SK-N-SH (cell line): Measurements from ENCODE around the gene GPC5. TPM values are rescaled to one million over a fixed set of nuclear protein-coding genes. Genes with fewer than 3 reads are reported as not detected.

Source experiments
- CTCF ChIA-PET: fragments of 300-600, 350-600 bp; formaldehyde crosslinking; extraction: SDS; loops from one replicate; lab custom pipeline; 2021; lab: Yijun Ruan, JAX
- POLR2A ChIA-PET: fragments of 350-600 bp; sonication (Branson Sonifier 250); formaldehyde crosslinking; extraction: SDS; loops from one replicate; lab custom pipeline; 2020; ENCODE audit warnings: antibody characterized with exemption, inconsistent platforms; lab: Yijun Ruan, JAX
- DNase-seq: peaks from one replicate; pipeline ENCODE4 v3.0.0; 2012
- H2AFZ ChIP-seq: fragments of 200-600 bp; sonication (generic); 2 replicates; pipeline ENCODE4 v1.8.1; 2016; ENCODE audit warnings: antibody characterized with exemption, mild to moderate bottlenecking, low read depth
- H3F3A ChIP-seq: fragments of 200-600 bp; sonication (generic); replicated peaks from 2 replicates; pipeline ENCODE3; 2016; ENCODE audit warnings: antibody characterized with exemption, mild to moderate bottlenecking; ENCODE audit not compliant: insufficient read depth
- H3K27ac ChIP-seq, 2 experiments: fragments of 200-500 bp in 1 of 2; fragments of 200-600 bp in 1 of 2; sonication (Bioruptor generic) in 1 of 2; sonication (generic), shearing (Covaris generic) in 1 of 2; 2 replicates each; pipeline versions ENCODE4 v1.5.1 to v1.6.1; 2014 to 2016; ENCODE audit warnings: low read depth in 2 of 2, inconsistent platforms in 1 of 2, low read length in 1 of 2, mild to moderate bottlenecking in 1 of 2, mixed read lengths in 1 of 2
- H3K27me3 ChIP-seq: fragments of 200-600 bp; sonication (generic), shearing (Covaris generic); 2 replicates; pipeline ENCODE4 v1.6.1; 2016; ENCODE audit warnings: mixed run types; ENCODE audit not compliant: insufficient read depth
- H3K36me3 ChIP-seq, 2 experiments: fragments of 200-500 bp in 1 of 2; fragments of 200-600 bp in 1 of 2; sonication (Bioruptor generic) in 1 of 2; sonication (generic) in 1 of 2; replicated peaks in 1 of 2; 2 replicates each; pipeline versions ENCODE3 to v1.5.1; 2014 to 2016; ENCODE audit warnings: low read length in 1 of 2, mild to moderate bottlenecking in 1 of 2; ENCODE audit not compliant: insufficient read depth in 2 of 2, control insufficient read depth in 1 of 2
- H3K4me1 ChIP-seq, 2 experiments: fragments of 200-500 bp in 1 of 2; fragments of 200-600 bp in 1 of 2; sonication (Bioruptor generic) in 1 of 2; sonication (generic), shearing (Covaris generic) in 1 of 2; 2 replicates each; pipeline versions ENCODE4 v1.5.1 to v1.6.1; 2014 to 2016; ENCODE audit warnings: low read depth in 1 of 2, low read length in 1 of 2, mixed run types in 1 of 2; ENCODE audit not compliant: insufficient read depth in 2 of 2, control insufficient read depth in 1 of 2
- H3K4me2 ChIP-seq: fragments of 200-600 bp; sonication (generic), shearing (Covaris generic); 2 replicates; pipeline ENCODE4 v1.6.1; 2017; ENCODE audit warnings: mixed run types
- H3K4me3 ChIP-seq, 2 experiments: fragments of 200-500 bp in 1 of 2; fragments of 200-600 bp in 1 of 2; sonication (Bioruptor generic) in 1 of 2; sonication (generic), shearing (Covaris generic) in 1 of 2; 2 replicates each; pipeline versions ENCODE4 v1.5.1 to v1.8.1; 2014 to 2016; ENCODE audit warnings: low read depth in 2 of 2, inconsistent platforms in 1 of 2, low read length in 1 of 2, mild to moderate bottlenecking in 1 of 2, mixed read lengths in 1 of 2, moderate library complexity in 1 of 2
- H3K79me2 ChIP-seq: fragments of 200-600 bp; sonication (generic); 2 replicates; pipeline ENCODE4 v1.8.1; 2017; ENCODE audit warnings: mild to moderate bottlenecking; ENCODE audit not compliant: insufficient read depth
- H3K9ac ChIP-seq: fragments of 200-600 bp; sonication (generic); 2 replicates; pipeline ENCODE4 v1.6.1; 2017; ENCODE audit warnings: mixed run types
- H3K9me2 ChIP-seq: fragments of 200-600 bp; sonication (generic); 2 replicates; pipeline ENCODE4 v1.6.1; 2017; ENCODE audit warnings: mixed run types
- H3K9me3 ChIP-seq: fragments of 200-600 bp; sonication (generic); 2 replicates; pipeline ENCODE4 v1.6.1; 2017; ENCODE audit warnings: mixed run types, mild to moderate bottlenecking, moderate library complexity
- H4K20me1 ChIP-seq: fragments of 200-600 bp; sonication (generic); 2 replicates; pipeline ENCODE4 v1.6.1; 2017; ENCODE audit warnings: mild to moderate bottlenecking, mixed run types; ENCODE audit not compliant: insufficient read depth
- EP300 ChIP-seq, 2 experiments: IDR thresholded peaks; 2 replicates each; pipeline versions ENCODE4 v1.4.0 to v1.6.1; 2012; ENCODE audit warnings: borderline replicate concordance in 1 of 2, low read depth in 1 of 2, low read length in 1 of 2
- FOSL2 ChIP-seq: IDR thresholded peaks from 2 replicates; pipeline ENCODE4 v1.4.0; 2012; ENCODE audit warnings: low read depth, mild to moderate bottlenecking, moderate library complexity, borderline replicate concordance
- FOXJ3 ChIP-seq: sonication (generic); formaldehyde crosslinking; IDR thresholded peaks from 2 replicates; pipeline ENCODE4 v1.5.1; 2020; ENCODE audit warnings: mild to moderate bottlenecking, missing genetic modification reagents
- GABPA ChIP-seq: IDR thresholded peaks from 2 replicates; pipeline ENCODE4 v1.4.0; 2012; ENCODE audit warnings: low read depth, mild to moderate bottlenecking
- IRF3 ChIP-seq: fragments of 150-350 bp; IDR thresholded peaks from 2 replicates; pipeline ENCODE4 v1.6.1; 2016; ENCODE audit warnings: mild to moderate bottlenecking, low read depth, low read length
- MEF2A ChIP-seq: IDR thresholded peaks from 2 replicates; pipeline ENCODE4 v1.4.0; 2012; ENCODE audit warnings: low read depth, borderline replicate concordance
- NFIC ChIP-seq: IDR thresholded peaks from 2 replicates; pipeline ENCODE4 v1.4.0; 2012; ENCODE audit warnings: borderline replicate concordance
- PBX3 ChIP-seq: IDR thresholded peaks from 2 replicates; pipeline ENCODE4; 2012
- RAD21 ChIP-seq: IDR thresholded peaks from 2 replicates; pipeline ENCODE4 v1.6.1; 2012; ENCODE audit warnings: mild to moderate bottlenecking, low read length
- REST ChIP-seq: IDR thresholded peaks from 2 replicates; pipeline ENCODE4 v1.6.1; 2012; ENCODE audit warnings: mild to moderate bottlenecking, low read depth, low read length, moderate library complexity
- RFX5 ChIP-seq: IDR thresholded peaks from 2 replicates; pipeline ENCODE4 v1.6.1; 2012; ENCODE audit warnings: mild to moderate bottlenecking, improper control_type of control experiment, low read length
- RXRA ChIP-seq: IDR thresholded peaks from 2 replicates; pipeline ENCODE4 v1.4.0; 2012; ENCODE audit warnings: low read depth, mild to moderate bottlenecking, borderline replicate concordance
- SMC3 ChIP-seq: IDR thresholded peaks from 2 replicates; pipeline ENCODE4 v1.6.1; 2012; ENCODE audit warnings: low read depth, low read length, improper control_type of control experiment
- TCF12 ChIP-seq: IDR thresholded peaks from 2 replicates; pipeline ENCODE4 v1.4.0; 2012
- TEAD4 ChIP-seq: IDR thresholded peaks from 2 replicates; pipeline ENCODE4 v1.4.0; 2012; ENCODE audit warnings: mild to moderate bottlenecking, borderline replicate concordance; ENCODE audit not compliant: insufficient read depth
- USF1 ChIP-seq: IDR thresholded peaks from 2 replicates; pipeline ENCODE4 v1.4.0; 2012; ENCODE audit warnings: low read depth, borderline replicate concordance
- ZBTB33 ChIP-seq: IDR thresholded peaks from 2 replicates; pipeline ENCODE4 v1.4.0; 2012; ENCODE audit warnings: low read depth, borderline replicate concordance
- WGBS: methylation state at CpG from one replicate; pipeline ENCODE4 v1.1.6; 2017; ENCODE audit warnings: low lambda C conversion rate; 5-methylcytosine and 5-hydroxymethylcytosine counted together
- polyA plus RNA-seq, 3 experiments: library from polyadenylated mRNA; depleted of rRNA; stranded (reverse); fragments of >200 nt; gene quantifications; 2 replicates each; pipeline ENCODE4 v1.2.3, GENCODE V29; 2012

GPC5 gene
- polyA plus RNA-seq, 1 of the 3 experiments (the other 2 are of a cell fraction) = 0.03 TPM

- no peak for TF ChIP-seq USF1
- no peak for TF ChIP-seq ZBTB33
- no peak for TF ChIP-seq EP300 (IDR thresholded peaks at IDR 0.05; ENCODE audit: borderline replicate concordance in 1 of 2, low read depth in 1 of 2, low read length in 1 of 2)
- TF ChIP-seq RFX5 = no peak
- TF ChIP-seq PBX3 = no peak
- TF ChIP-seq GABPA = no peak
Observed at GRCh38 chr13:91526543-91527033, 128.2 kb downstream of the GPC5 start (continued).

- Histone ChIP-seq H3K9ac (no peak overlapping the region), H3K27ac (no peak overlapping the region), H3K9me3 (no peaks in the 10 kb centered on the region; the same call in 1 of the 2 replicates), H2AFZ (no peak overlapping the region), H3K9me2 (no peaks in the 10 kb centered on the region), H3K36me3 (no peaks in the 10 kb centered on the region), H3F3A (no peaks in the 10 kb centered on the region), H3K4me3 (no peak overlapping the region), H4K20me1 (no peaks in the 10 kb centered on the region), H3K79me2 (no peaks in the 10 kb centered on the region), H3K4me1 (no peaks in the 10 kb centered on the region; a peak in 1 of 4 replicates), H3K4me2 (no peak overlapping the region), H3K27me3 (no peaks in the 10 kb centered on the region)
- no peak for DNase-seq
- CTCF ChIA-PET = interaction anchor here (1.2 kb wide), 1 partner anchor 65 kb away, joined by 3 read pairs; no protein-coding TSS in a partner anchor
- POLR2A ChIA-PET = no interaction called here
- no peak for TF ChIP-seq SMC3
- no peak for TF ChIP-seq FOXJ3
- 34% methylated on average over 3 of the region's 3 CpGs for WGBS
Observed at GRCh38 chr13:91529739-91530482, 131.5 kb downstream of the GPC5 start.

GRCh38 chr13:91531646-91532045 is 133.2 kb downstream of the GPC5 start:
- Histone ChIP-seq H3K9me3 (no peaks in the 10 kb centered on the region; the same call in 1 of the 2 replicates), H2AFZ (no peak overlapping the region), H3K9ac (no peak overlapping the region), H3K79me2 (no peaks in the 10 kb centered on the region), H3K4me1 (no peaks in the 10 kb centered on the region; a peak in 2 of 4 replicates), H3K36me3 (no peaks in the 10 kb centered on the region), H4K20me1 (no peaks in the 10 kb centered on the region), H3K27ac (no peak overlapping the region), H3F3A (no peaks in the 10 kb centered on the region), H3K4me3 (no peak overlapping the region), H3K27me3 (no peaks in the 10 kb centered on the region), H3K4me2 (no peak overlapping the region), H3K9me2 (no peaks in the 10 kb centered on the region)
- DNase-seq = no peak
- ChIA-PET CTCF (no interaction called here), POLR2A (no interaction called here)
- 31% methylated on average over 2 of the region's 2 CpGs for WGBS
- no peak for TF ChIP-seq IRF3
- no peak for TF ChIP-seq REST
- no peak for TF ChIP-seq NFIC
- no peak for TF ChIP-seq FOSL2
- no peak for TF ChIP-seq RXRA
- no peak for TF ChIP-seq MEF2A
- TF ChIP-seq RAD21 = no peak
- no peak for TF ChIP-seq TCF12
- TF ChIP-seq TEAD4 = no peak
